Measurements from ENCODE around the gene CLBA1. TPM values are rescaled to one million over a fixed set of nuclear protein-coding genes. Genes with fewer than 3 reads are reported as not detected.
A peak's percentile ranks its signal among the peaks of the same experiment; 100 is the strongest.

The CLBA1 gene
- total and polyA plus RNA-seq, 9 of the 15 experiments (the other 6 are each of a cell fraction or from before 2014, with no cell fraction given), result 0.04 to 3.9 (median 2.6) TPM

GRCh38 chr14:105020815-105021655 is 35.4 kb downstream of the CLBA1 start, which contains the start of gene CDCA4 (continued):
- peak; percentile 66 for TF ChIP-seq POLR2AphosphoS5 (IDR thresholded peaks at IDR 0.05; ENCODE audit: control insufficient read depth, insufficient read depth, low read depth, low read length)
- no peak for TF ChIP-seq CGGBP1 (CRISPR knock-in tag; IDR thresholded peaks at IDR 0.05)
- no peak; the same call in none of the 2 replicates for TF ChIP-seq ZFX (CRISPR knock-in tag; IDR thresholded peaks at IDR 0.05)
- no peak for TF ChIP-seq PHF20 (IDR thresholded peaks at IDR 0.05; ENCODE audit: partially characterized antibody)
- TF ChIP-seq MTA2 (IDR thresholded peaks at IDR 0.05; ENCODE audit: low read depth), result no peak
- peak; percentile 31; the same call in 1 of the 2 replicates for TF ChIP-seq JUN (IDR thresholded peaks at IDR 0.05; ENCODE audit: borderline replicate concordance, low read depth, low read length)
- no peak for TF ChIP-seq JUN (CRISPR knock-in tag; IDR thresholded peaks at IDR 0.05; ENCODE audit: borderline replicate concordance)
- no peak for TF ChIP-seq C11orf30 (IDR thresholded peaks at IDR 0.05; ENCODE audit: low read depth)
- TF ChIP-seq TRIM28 (IDR thresholded peaks at IDR 0.05), result no peak
- TF ChIP-seq ZNF431 (CRISPR knock-in tag; IDR thresholded peaks at IDR 0.05), result 0 out of 2 replicates have a peak, but pooled peaks have one; percentile 40
- no peak for TF ChIP-seq STAT5B (CRISPR knock-in tag; IDR thresholded peaks at IDR 0.05)
- TF ChIP-seq GABPB2 (CRISPR knock-in tag; conservative IDR thresholded peaks at IDR 0.05), result no peak
- TF ChIP-seq SUPT5H (IDR thresholded peaks at IDR 0.05), result peak; percentile 48
- TF ChIP-seq WHSC1 (IDR thresholded peaks at IDR 0.05; ENCODE audit: low read length), result no peak
- no peak for TF ChIP-seq RFX1 (IDR thresholded peaks at IDR 0.05)
- no peak for TF ChIP-seq SREBF2 (CRISPR knock-in tag; IDR thresholded peaks at IDR 0.05)
- no peak for TF ChIP-seq ZNF512 (tag; IDR thresholded peaks at IDR 0.05)
- TF ChIP-seq ZNF316 (IDR thresholded peaks at IDR 0.05), result no peak
- TF ChIP-seq ZNF436 (CRISPR knock-in tag; IDR thresholded peaks at IDR 0.05), result no peak
- TF ChIP-seq PPARD (CRISPR knock-in tag; IDR thresholded peaks at IDR 0.05), result no peak
- no peak for TF ChIP-seq NFRKB (IDR thresholded peaks at IDR 0.05; ENCODE audit: low read depth)
- TF ChIP-seq, protein P1, sequence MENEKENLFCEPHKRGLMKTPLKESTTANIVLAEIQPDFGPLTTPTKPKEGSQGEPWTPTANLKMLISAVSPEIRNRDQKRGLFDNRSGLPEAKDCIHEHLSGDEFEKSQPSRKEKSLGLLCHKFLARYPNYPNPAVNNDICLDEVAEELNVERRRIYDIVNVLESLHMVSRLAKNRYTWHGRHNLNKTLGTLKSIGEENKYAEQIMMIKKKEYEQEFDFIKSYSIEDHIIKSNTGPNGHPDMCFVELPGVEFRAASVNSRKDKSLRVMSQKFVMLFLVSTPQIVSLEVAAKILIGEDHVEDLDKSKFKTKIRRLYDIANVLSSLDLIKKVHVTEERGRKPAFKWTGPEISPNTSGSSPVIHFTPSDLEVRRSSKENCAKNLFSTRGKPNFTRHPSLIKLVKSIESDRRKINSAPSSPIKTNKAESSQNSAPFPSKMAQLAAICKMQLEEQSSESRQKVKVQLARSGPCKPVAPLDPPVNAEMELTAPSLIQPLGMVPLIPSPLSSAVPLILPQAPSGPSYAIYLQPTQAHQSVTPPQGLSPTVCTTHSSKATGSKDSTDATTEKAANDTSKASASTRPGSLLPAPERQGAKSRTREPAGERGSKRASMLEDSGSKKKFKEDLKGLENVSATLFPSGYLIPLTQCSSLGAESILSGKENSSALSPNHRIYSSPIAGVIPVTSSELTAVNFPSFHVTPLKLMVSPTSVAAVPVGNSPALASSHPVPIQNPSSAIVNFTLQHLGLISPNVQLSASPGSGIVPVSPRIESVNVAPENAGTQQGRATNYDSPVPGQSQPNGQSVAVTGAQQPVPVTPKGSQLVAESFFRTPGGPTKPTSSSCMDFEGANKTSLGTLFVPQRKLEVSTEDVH (IDR thresholded peaks at IDR 0.05; ENCODE audit: low read depth, partially characterized antibody), result no peak
- no peak for TF ChIP-seq SAFB (IDR thresholded peaks at IDR 0.05; ENCODE audit: borderline replicate concordance, low read depth, low read length)
- TF ChIP-seq GTF2A2 (tag; IDR thresholded peaks at IDR 0.05), result no peak
- TF ChIP-seq XRCC4 (IDR thresholded peaks at IDR 0.05; ENCODE audit: extremely low read depth, insufficient read depth, insufficient read length), result no peak
- TF ChIP-seq ZNF282 (CRISPR knock-in tag; IDR thresholded peaks at IDR 0.05), result no peak

Measured in K562 (cell line).